HCT116 (cell line): ENCODE data around the gene ADD2. TPM values are rescaled to one million over a fixed set of nuclear protein-coding genes. Genes with fewer than 3 reads are reported as not detected.

Source experiments
- ATAC-seq: fragments of 200-7000 bp; cut with Tn5 transposase; 2 replicates; pipeline ENCODE4 v1.9.1; 2020; ENCODE audit warnings: mild to moderate bottlenecking, moderate library complexity
- BruUV-seq: library from RNA; stranded (reverse); fragments of 400-500 nt; replicated peaks from 2 replicates; lab custom pipeline; 2021; lab: Mats Ljungman, UMichigan
- CTCF ChIA-PET: fragments of 300-600 bp; sonication (Branson Sonifier 250); formaldehyde crosslinking; loops from one replicate; lab custom pipeline; 2021; ENCODE audit warnings: antibody characterized with exemption; lab: Charles Lee
- POLR2A ChIA-PET: fragments of 300-600, 350-600 bp; sonication (Branson Sonifier 250); formaldehyde crosslinking; loops from one replicate; lab custom pipeline; 2021; ENCODE audit warnings: antibody characterized with exemption; lab: Charles Lee
- RAD21 ChIA-PET, 2 experiments: fragments of 300-600 bp; sonication (Branson Sonifier 250); formaldehyde crosslinking; loops; one replicate each; lab custom pipeline; 2023; ENCODE audit warnings: low total read pairs in 2 of 2; ENCODE audit not compliant: uncharacterized antibody in 2 of 2, unreplicated experiment in 2 of 2, low non-redundant PET in 1 of 2; lab: Charles Lee
- DNase-seq: peaks from one replicate; pipeline ENCODE4 v3.0.0-alpha.2; 2010; ENCODE audit warnings: low read depth, low spot score
- H2AFZ ChIP-seq: fragments of 200-600 bp; shearing (Covaris generic), sonication (generic); 2 replicates; pipeline ENCODE4 v1.6.1; 2017; ENCODE audit warnings: low read depth, mixed run types, mixed read lengths, antibody characterized with exemption, low read length; ENCODE audit not compliant: poor library complexity, severe bottlenecking
- H3K27ac ChIP-seq: 2 replicates; pipeline ENCODE4 v1.5.1; 2012; ENCODE audit warnings: low read depth, low read length
- H3K27me3 ChIP-seq: fragments of 200-600 bp; sonication (generic); 2 replicates; pipeline ENCODE4 v1.6.1; 2016; ENCODE audit warnings: mixed run types, low read length, mixed read lengths; ENCODE audit not compliant: insufficient read depth
- H3K36me3 ChIP-seq, 2 experiments: fragments of 200-500 bp in 1 of 2; fragments of 200-600 bp in 1 of 2; sonication (Bioruptor generic) in 1 of 2; sonication (generic) in 1 of 2; 2 replicates each; pipeline versions ENCODE4 v1.5.1 to v1.6.1; 2014 to 2016; ENCODE audit warnings: low read length in 2 of 2, inconsistent platforms in 1 of 2, mixed read lengths in 1 of 2, mixed run types in 1 of 2; ENCODE audit not compliant: insufficient read depth in 2 of 2, control insufficient read depth in 1 of 2
- H3K4me1 ChIP-seq, 2 experiments: fragments of 200-600 bp in 1 of 2; sonication (generic) in 1 of 2; 2 replicates each; pipeline versions ENCODE4 v1.5.1 to v1.6.1; 2012 to 2017; ENCODE audit warnings: low read length in 2 of 2, inconsistent platforms in 1 of 2, mild to moderate bottlenecking in 1 of 2, mixed read lengths in 1 of 2, mixed run types in 1 of 2, moderate library complexity in 1 of 2; ENCODE audit not compliant: insufficient read depth in 2 of 2, control insufficient read depth in 1 of 2
- H3K4me2 ChIP-seq: fragments of 200-600 bp; sonication (generic); 2 replicates; pipeline ENCODE4 v1.6.1; 2017; ENCODE audit warnings: mixed run types, low read length, mixed read lengths
- H3K4me3 ChIP-seq, 2 experiments: fragments of 200-600 bp in 1 of 2; sonication (generic) in 1 of 2; replicated peaks in 1 of 2; 2 replicates each; pipeline ENCODE4 v1.5.1; 2011 to 2016; ENCODE audit warnings: low read length in 2 of 2, control low read depth in 1 of 2, low read depth in 1 of 2, mild to moderate bottlenecking in 1 of 2, mixed read lengths in 1 of 2, mixed run types in 1 of 2
- H3K79me2 ChIP-seq: fragments of 200-600 bp; sonication (generic); 2 replicates; pipeline ENCODE4 v1.6.1; 2017; ENCODE audit warnings: mild to moderate bottlenecking, mixed run types, low read length, moderate library complexity, mixed read lengths; ENCODE audit not compliant: insufficient read depth
- H3K9ac ChIP-seq: fragments of 200-600 bp; sonication (generic); 2 replicates; pipeline ENCODE4 v1.6.1; 2016; ENCODE audit warnings: low read length, mixed read lengths
- H3K9me2 ChIP-seq: fragments of 200-600 bp; sonication (generic), shearing (Covaris generic); 2 replicates; pipeline ENCODE4 v1.6.1; 2017; ENCODE audit warnings: mixed run types, mild to moderate bottlenecking, moderate library complexity; ENCODE audit not compliant: insufficient read depth
- H3K9me3 ChIP-seq, 2 experiments: fragments of 200-500 bp in 1 of 2; fragments of 200-600 bp in 1 of 2; sonication (Bioruptor generic) in 1 of 2; sonication (generic) in 1 of 2; 2 replicates each; pipeline ENCODE4 v1.6.1; 2014 to 2017; ENCODE audit warnings: low read length in 2 of 2, mixed read lengths in 2 of 2, inconsistent platforms in 1 of 2, low read depth in 1 of 2, mild to moderate bottlenecking in 1 of 2, mixed run types in 1 of 2, moderate library complexity in 1 of 2; ENCODE audit not compliant: control insufficient read depth in 1 of 2, insufficient read depth in 1 of 2
- H4K20me1 ChIP-seq: fragments of 200-600 bp; sonication (generic), shearing (Covaris generic); 2 replicates; pipeline ENCODE4 v1.6.1; 2017; ENCODE audit warnings: mixed run types, mild to moderate bottlenecking, moderate library complexity; ENCODE audit not compliant: insufficient read depth
- ATF3 ChIP-seq: IDR thresholded peaks from 2 replicates; pipeline ENCODE4 v1.6.1; 2012
- CBX3 ChIP-seq: IDR thresholded peaks from 2 replicates; pipeline ENCODE4 v1.6.1; 2012; ENCODE audit warnings: low read depth
- CEBPB ChIP-seq: IDR thresholded peaks from 2 replicates; pipeline ENCODE4 v1.6.1; 2012; ENCODE audit warnings: low read depth
- CTCF ChIP-seq, 3 experiments: fragments of 200-600 bp in 1 of 3; sonication (generic) in 1 of 3; IDR thresholded peaks in 2 of 3; conservative IDR thresholded peaks in 1 of 3; 2 replicates each; pipeline ENCODE4 v1.5.1; 2012 to 2017; ENCODE audit warnings: low read depth in 2 of 3, low read length in 2 of 3, antibody characterized with exemption in 1 of 3, borderline replicate concordance in 1 of 3, control low read depth in 1 of 3, mild to moderate bottlenecking in 1 of 3, mixed read lengths in 1 of 3, mixed run types in 1 of 3, moderate library complexity in 1 of 3; ENCODE audit not compliant: insufficient read depth in 1 of 3
- EGR1 ChIP-seq: IDR thresholded peaks from 2 replicates; pipeline ENCODE4 v1.6.1; 2012; ENCODE audit warnings: low read depth
- ELF1 ChIP-seq: IDR thresholded peaks from 2 replicates; pipeline ENCODE4 v1.6.1; 2012; ENCODE audit warnings: low read depth, borderline replicate concordance
- EZH2 ChIP-seq: fragments of 200-600 bp; sonication (generic); IDR thresholded peaks from 2 replicates; pipeline ENCODE4 v1.6.1; 2017; ENCODE audit warnings: antibody characterized with exemption, mixed run types
- EZH2phosphoT487 ChIP-seq: fragments of 200-600 bp; IDR thresholded peaks from 2 replicates; pipeline ENCODE4 v1.6.1; 2018; ENCODE audit warnings: antibody characterized with exemption, borderline replicate concordance
- FOSL1 ChIP-seq: IDR thresholded peaks from 2 replicates; pipeline ENCODE4 v1.6.1; 2012; ENCODE audit warnings: low read depth
- JUND ChIP-seq: IDR thresholded peaks from 2 replicates; pipeline ENCODE4 v1.6.1; 2012
- MAX ChIP-seq: IDR thresholded peaks from 2 replicates; pipeline ENCODE4 v1.6.1; 2012
- POLR2A ChIP-seq: IDR thresholded peaks from 2 replicates; pipeline ENCODE4 v1.7.0; 2011; ENCODE audit warnings: borderline replicate concordance; ENCODE audit not compliant: insufficient read depth, insufficient read length; ENCODE audit errors: extremely low read depth
- POLR2AphosphoS5 ChIP-seq: IDR thresholded peaks from 2 replicates; pipeline ENCODE4 v1.6.1; 2011; ENCODE audit warnings: mild to moderate bottlenecking, low read depth, low read length, moderate library complexity
- RAD21 ChIP-seq: IDR thresholded peaks from 2 replicates; pipeline ENCODE4 v1.6.1; 2012; ENCODE audit warnings: low read depth, mild to moderate bottlenecking
- REST ChIP-seq: IDR thresholded peaks from 2 replicates; pipeline ENCODE4 v1.6.1; 2012; ENCODE audit warnings: low read depth
- SIN3A ChIP-seq: IDR thresholded peaks from 2 replicates; pipeline ENCODE4 v1.6.1; 2012; ENCODE audit warnings: low read depth
- SP1 ChIP-seq: IDR thresholded peaks from 2 replicates; pipeline ENCODE4 v1.6.1; 2012; ENCODE audit warnings: low read depth
- SRF ChIP-seq: IDR thresholded peaks from 2 replicates; pipeline ENCODE4 v1.6.1; 2012; ENCODE audit warnings: low read depth
- TCF7L2 ChIP-seq: IDR thresholded peaks from 2 replicates; pipeline ENCODE4 v1.7.0; 2011; ENCODE audit warnings: borderline replicate concordance, inconsistent platforms; ENCODE audit not compliant: insufficient read depth, insufficient read length; ENCODE audit errors: extremely low read depth
- YY1 ChIP-seq: IDR thresholded peaks from 2 replicates; pipeline ENCODE4 v1.6.1; 2011; ENCODE audit warnings: low read length, low read depth, moderate library complexity, mild to moderate bottlenecking; ENCODE audit not compliant: insufficient replicate concordance; ENCODE audit errors: extremely low read depth
- intact Hi-C: fragments of 100-400 bp; cut with micrococcal nuclease; formaldehyde crosslinking; loops from 2 replicates; pipeline ENCODE4 v1.10.0; 2022
- total RNA-seq: library from RNA; stranded (reverse); gene quantifications from one replicate; pipeline ENCODE4 v1.2.1, GENCODE V29; 2021; ENCODE audit not compliant: unreplicated experiment

Gene ADD2
- total RNA-seq, 1 experiment from 2014 or later, result 0.15 TPM

- H3K9ac ChIP-seq, result no peak overlapping the region
- intact Hi-C loops, result loop anchor here (1.0 to 10.0 kb wide), 3 partner anchors 101 to 481 kb away; no protein-coding TSS in a partner anchor
- peak overlapping the region; percentile 70 for H2AFZ ChIP-seq
- no peak overlapping the region for H3K4me3 ChIP-seq
- H4K20me1 ChIP-seq, result no peaks in the 10 kb centered on the region
- DNase-seq (peak; percentile 41), ATAC-seq (peak; percentile 82)
- ChIA-PET RAD21 (no interaction called here), POLR2A (no interaction called here), CTCF (interaction anchor here (0.6 to 1.6 kb wide), 8 partner anchors 10 to 481 kb away, joined by 3 to 11 read pairs (median 4); no protein-coding TSS in a partner anchor)
- H3K79me2 ChIP-seq, result no peaks in the 10 kb centered on the region
- peaks cover 0 to 10% of the 10 kb centered on the region in 2 experiments; a peak in 2 of 4 replicates for H3K4me1 ChIP-seq
- H3K9me3 ChIP-seq, result no peaks in the 10 kb centered on the region
- BruUV-seq, result no TSS peak
- H3K9me2 ChIP-seq, result no peaks in the 10 kb centered on the region
- no peaks in the 10 kb centered on the region for H3K27me3 ChIP-seq
- H3K4me2 ChIP-seq, result peak overlapping the region; percentile 19; the same call in 1 of the 2 replicates
- H3K27ac ChIP-seq, result no peak overlapping the region
- H3K36me3 ChIP-seq, result no peaks in the 10 kb centered on the region
- TF ChIP-seq SP1 (no peak), JUND (no peak), EGR1 (no peak), MAX (0 out of 2 replicates have a peak, but pooled peaks have one; percentile 15), TCF7L2 (no peak), REST (no peak), ATF3 (no peak), POLR2A (no peak), YY1 (no peak), EZH2phosphoT487 (no peak), ELF1 (no peak), CBX3 (0 out of 2 replicates have a peak, but pooled peaks have one; percentile 49), SIN3A (no peak), CEBPB (no peak), RAD21 (peak; percentile 85), CTCF (IDR thresholded peaks at IDR 0.05 in 2 of 3, conservative IDR thresholded peaks at IDR 0.05 in 1 of 3; ENCODE audit: borderline replicate concordance in 1 of 3, insufficient read depth in 1 of 3, low read depth in 2 of 3, low read length in 2 of 3) (peak; percentile 76 to 85 (median 81)), SRF (no peak), FOSL1 (no peak), EZH2 (no peak), POLR2AphosphoS5 (no peak)
These were observed 17.3 kb upstream of the ADD2 start for GRCh38 chr2:70785137-70785911.
